Hepatocyte (in vitro differentiated cells): Measurements from ENCODE around the gene COQ2.

Experiments
- CTCF ChIP-seq: fragments of 200-600 bp; sonication (generic); IDR thresholded peaks from 2 replicates; pipeline ENCODE4 v1.5.1; 2016; ENCODE audit warnings: antibody characterized with exemption, mild to moderate bottlenecking; ENCODE audit not compliant: poor library complexity
- EZH2 ChIP-seq: fragments of 200-600 bp; sonication (generic); IDR thresholded peaks from 2 replicates; pipeline ENCODE4 v1.6.1; 2016; ENCODE audit warnings: antibody characterized with exemption, mild to moderate bottlenecking, borderline replicate concordance
- EZH2phosphoT487 ChIP-seq: fragments of 200-600 bp; sonication (generic); IDR thresholded peaks from one replicate; pipeline ENCODE4 v1.6.1; 2018; ENCODE audit warnings: antibody characterized with exemption, mild to moderate bottlenecking, low read depth, moderate library complexity; ENCODE audit not compliant: unreplicated experiment, severe bottlenecking

- TF ChIP-seq CTCF, result no peak
- TF ChIP-seq EZH2, result no peak
- TF ChIP-seq EZH2phosphoT487, result no peak
These were observed 56.4 kb downstream of the COQ2 start for GRCh38 chr4:83228231-83228630.
